WERI-Rb-1 (cell line): ENCODE measurements around the gene BAG3.
"Not testable (repeated sequence)": the region's sequence is repeated elsewhere in the genome, so short reads cannot be mapped to it uniquely, and the experiment has no call there.

Experiments
- DNase-seq: peaks from one replicate; pipeline ENCODE4 v3.0.0-alpha.2; 2020
- H3K27ac ChIP-seq: fragments of 250-450 bp; sonication (Bioruptor Pico); 2 replicates; pipeline ENCODE4 v1.5.1; 2020; ENCODE audit warnings: mild to moderate bottlenecking, moderate library complexity
- H3K27me3 ChIP-seq: fragments of 250-450 bp; sonication (Bioruptor Pico); 2 replicates; pipeline ENCODE4 v1.5.1; 2021; ENCODE audit warnings: mild to moderate bottlenecking, low read depth, moderate library complexity; ENCODE audit not compliant: insufficient read depth, severe bottlenecking
- H3K36me3 ChIP-seq: fragments of 250-450 bp; sonication (Bioruptor Pico); 2 replicates; pipeline ENCODE4 v1.5.1; 2020; ENCODE audit warnings: mild to moderate bottlenecking, moderate library complexity
- H3K4me3 ChIP-seq: 2 replicates; pipeline ENCODE4 v1.5.1; 2011; ENCODE audit warnings: low read depth, mild to moderate bottlenecking, control low read depth, low read length
- H3K9me3 ChIP-seq: fragments of 250-450 bp; sonication (Bioruptor Pico); 2 replicates; pipeline ENCODE4 v1.5.1; 2021; ENCODE audit warnings: mild to moderate bottlenecking, moderate library complexity; ENCODE audit not compliant: severe bottlenecking
- TF ChIP-seq, protein P1 (sequence below): IDR thresholded peaks from 2 replicates; pipeline ENCODE4 v1.5.1; 2011; ENCODE audit warnings: low read depth, mild to moderate bottlenecking, control low read depth, inconsistent platforms, low read length

BAG3 gene

DNA sequence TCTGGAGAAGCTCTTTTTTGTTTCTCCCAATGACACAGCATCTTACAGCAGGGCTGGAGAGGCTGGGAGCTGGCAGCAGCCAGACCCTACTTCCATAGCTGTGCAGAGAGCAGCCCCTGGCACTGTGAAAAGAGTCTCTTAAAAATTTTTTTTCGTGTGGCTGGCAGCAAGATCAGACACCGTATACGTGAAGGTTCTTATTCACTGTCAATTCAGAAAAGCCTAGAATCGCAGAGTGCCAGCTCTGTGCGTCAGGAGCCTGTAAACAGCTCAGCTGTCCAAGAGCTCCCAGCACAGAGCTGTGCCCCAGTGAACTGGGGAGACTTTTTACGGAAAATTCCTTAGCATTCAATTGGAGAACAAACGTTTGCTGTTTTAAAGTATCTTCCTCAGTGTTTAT is 6.5 kb downstream of the BAG3 start:
- Histone ChIP-seq H3K36me3 (no peaks in the 10 kb centered on the region), H3K9me3 (no peaks in the 10 kb centered on the region), H3K4me3 (no peak overlapping the region), H3K27ac (no peak overlapping the region), H3K27me3 (no peaks in the 10 kb centered on the region)
- TF ChIP-seq, protein P1, sequence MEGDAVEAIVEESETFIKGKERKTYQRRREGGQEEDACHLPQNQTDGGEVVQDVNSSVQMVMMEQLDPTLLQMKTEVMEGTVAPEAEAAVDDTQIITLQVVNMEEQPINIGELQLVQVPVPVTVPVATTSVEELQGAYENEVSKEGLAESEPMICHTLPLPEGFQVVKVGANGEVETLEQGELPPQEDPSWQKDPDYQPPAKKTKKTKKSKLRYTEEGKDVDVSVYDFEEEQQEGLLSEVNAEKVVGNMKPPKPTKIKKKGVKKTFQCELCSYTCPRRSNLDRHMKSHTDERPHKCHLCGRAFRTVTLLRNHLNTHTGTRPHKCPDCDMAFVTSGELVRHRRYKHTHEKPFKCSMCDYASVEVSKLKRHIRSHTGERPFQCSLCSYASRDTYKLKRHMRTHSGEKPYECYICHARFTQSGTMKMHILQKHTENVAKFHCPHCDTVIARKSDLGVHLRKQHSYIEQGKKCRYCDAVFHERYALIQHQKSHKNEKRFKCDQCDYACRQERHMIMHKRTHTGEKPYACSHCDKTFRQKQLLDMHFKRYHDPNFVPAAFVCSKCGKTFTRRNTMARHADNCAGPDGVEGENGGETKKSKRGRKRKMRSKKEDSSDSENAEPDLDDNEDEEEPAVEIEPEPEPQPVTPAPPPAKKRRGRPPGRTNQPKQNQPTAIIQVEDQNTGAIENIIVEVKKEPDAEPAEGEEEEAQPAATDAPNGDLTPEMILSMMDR = no peak
- DNase-seq = no peak

DNA sequence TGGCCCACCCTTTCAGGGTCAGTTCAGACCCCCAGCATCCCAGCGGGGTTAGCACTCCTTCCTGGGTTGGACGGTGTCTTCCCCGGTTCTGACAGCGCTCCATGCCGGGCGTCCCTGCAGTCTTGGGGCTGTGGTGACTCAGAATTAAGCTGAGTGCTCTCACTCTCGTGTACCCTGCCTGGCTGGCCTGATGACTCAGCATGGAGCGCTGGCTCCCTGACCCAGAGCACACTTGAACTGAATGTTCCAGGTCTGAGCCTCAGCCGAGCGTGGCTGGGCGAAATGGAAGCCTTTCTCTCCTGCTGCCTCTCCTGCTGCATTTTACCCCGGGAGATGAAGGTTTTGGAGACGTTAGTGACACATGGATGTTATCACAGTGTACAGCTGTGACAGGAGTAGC is 7.1 kb downstream of the BAG3 start:
- no peak for DNase-seq
- Histone ChIP-seq H3K36me3 (no peaks in the 10 kb centered on the region), H3K27ac (no peak overlapping the region)

DNA sequence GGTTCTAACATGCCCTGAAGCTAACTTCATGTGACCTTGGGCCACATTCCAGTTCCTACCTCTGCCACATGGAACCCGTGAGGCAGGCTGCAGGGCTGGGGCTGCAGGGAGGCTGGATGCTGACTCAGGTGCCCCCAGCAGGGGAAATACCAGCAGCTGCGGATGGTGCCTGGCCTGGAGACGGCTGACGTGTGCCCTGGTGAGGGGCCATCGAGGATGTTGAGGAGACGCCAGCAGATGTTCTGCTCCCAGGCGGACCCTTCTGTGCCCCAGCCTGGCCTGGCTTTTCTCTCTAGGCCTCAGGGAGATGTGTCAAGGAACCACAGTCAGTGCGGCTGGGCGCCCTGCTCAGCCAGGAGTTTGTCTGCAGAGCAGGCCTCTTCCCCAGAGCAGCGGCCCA is 8.8 kb downstream of the BAG3 start:
- Histone ChIP-seq H3K9me3 (no peaks in the 10 kb centered on the region), H3K4me3 (no peak overlapping the region), H3K27me3 (peaks cover 3% of the 10 kb centered on the region), H3K36me3 (no peaks in the 10 kb centered on the region), H3K27ac (no peak overlapping the region)
- no peak for DNase-seq
- TF ChIP-seq, protein P1 = no peak

More for the DNA sequence above, 7.1 kb downstream of the BAG3 start:
- Histone ChIP-seq H3K9me3 (no peaks in the 10 kb centered on the region), H3K27me3 (peaks cover under 1% of the 10 kb centered on the region), H3K4me3 (no peak overlapping the region)
- TF ChIP-seq, protein P1 = no peak

DNA sequence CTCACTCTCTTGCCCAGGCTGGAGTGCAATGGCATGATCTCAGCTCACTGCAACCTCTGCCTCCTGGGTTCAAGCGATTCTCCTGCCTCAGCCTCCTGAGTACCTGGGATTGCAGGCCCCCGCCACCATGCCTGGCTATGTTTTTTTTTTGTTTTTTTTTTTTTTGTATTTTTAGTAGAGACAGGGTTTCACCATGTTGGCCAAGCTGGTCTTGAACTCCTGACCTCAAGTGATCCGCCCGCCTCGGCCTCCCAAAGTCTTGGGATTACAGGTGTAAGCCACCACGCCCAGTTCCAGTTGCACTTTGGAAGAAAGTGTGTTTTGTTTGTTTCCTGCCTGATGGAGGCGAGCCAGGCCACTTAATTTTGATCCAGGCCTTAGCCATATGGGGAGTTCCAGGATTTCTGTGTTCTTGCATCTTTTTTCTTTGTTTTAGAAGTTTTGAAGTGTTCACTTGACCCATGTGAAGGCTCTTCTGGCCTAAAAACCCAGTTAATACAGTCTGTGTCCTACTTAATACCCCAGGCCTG is 11.0 kb downstream of the BAG3 start:
- H3K9me3 ChIP-seq, H3K27ac ChIP-seq, H3K4me3 ChIP-seq, H3K36me3 ChIP-seq, DNase-seq, H3K27me3 ChIP-seq: not testable (repeated sequence)

DNA sequence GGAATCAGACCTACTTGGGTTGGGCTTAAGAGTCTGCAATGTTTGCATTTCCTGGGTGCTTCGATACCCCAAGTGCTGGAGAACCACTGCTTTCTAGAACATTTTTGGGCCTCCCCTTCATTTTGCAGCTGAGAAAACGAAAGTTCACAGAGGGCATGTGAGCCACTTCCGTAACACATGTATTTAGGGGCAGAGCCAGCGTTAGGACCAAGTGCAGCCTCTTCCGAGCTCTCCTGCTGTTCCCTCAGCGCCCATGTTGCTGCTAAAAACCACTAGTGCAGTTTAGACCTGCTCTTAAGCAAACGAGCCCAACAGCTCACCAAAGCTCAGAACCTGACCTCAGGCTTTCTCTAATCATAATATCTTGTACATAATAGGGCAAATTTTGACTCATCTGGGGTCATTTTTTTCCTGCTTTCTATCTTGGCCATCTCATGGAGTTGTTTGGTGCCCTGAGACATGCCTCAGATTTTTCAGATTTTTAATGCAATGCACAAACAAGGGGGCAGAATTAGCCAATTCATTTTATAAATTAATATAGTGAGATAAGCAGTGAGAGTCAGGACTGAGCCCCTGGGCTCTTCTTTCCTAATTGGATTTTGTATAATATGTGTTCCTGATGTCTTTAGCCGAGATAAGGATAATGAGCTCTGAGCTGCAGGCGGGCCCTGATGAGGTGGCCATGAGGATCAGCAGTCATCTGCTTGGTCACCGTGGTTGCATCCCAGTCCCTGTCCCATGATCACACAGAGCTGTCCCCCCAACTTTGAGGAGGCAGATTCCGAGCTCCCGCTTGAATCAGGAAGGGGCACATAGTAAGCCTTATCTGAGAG is 12.9 kb downstream of the BAG3 start:
- no peaks in the 10 kb centered on the region for H3K9me3 ChIP-seq
- no peak overlapping the region for H3K27ac ChIP-seq
- peaks cover 3% of the 10 kb centered on the region for H3K27me3 ChIP-seq
- no peak overlapping the region for H3K4me3 ChIP-seq
- H3K36me3 ChIP-seq = no peaks in the 10 kb centered on the region
- DNase-seq = peak; percentile 69
- TF ChIP-seq, protein P1 = no peak

DNA sequence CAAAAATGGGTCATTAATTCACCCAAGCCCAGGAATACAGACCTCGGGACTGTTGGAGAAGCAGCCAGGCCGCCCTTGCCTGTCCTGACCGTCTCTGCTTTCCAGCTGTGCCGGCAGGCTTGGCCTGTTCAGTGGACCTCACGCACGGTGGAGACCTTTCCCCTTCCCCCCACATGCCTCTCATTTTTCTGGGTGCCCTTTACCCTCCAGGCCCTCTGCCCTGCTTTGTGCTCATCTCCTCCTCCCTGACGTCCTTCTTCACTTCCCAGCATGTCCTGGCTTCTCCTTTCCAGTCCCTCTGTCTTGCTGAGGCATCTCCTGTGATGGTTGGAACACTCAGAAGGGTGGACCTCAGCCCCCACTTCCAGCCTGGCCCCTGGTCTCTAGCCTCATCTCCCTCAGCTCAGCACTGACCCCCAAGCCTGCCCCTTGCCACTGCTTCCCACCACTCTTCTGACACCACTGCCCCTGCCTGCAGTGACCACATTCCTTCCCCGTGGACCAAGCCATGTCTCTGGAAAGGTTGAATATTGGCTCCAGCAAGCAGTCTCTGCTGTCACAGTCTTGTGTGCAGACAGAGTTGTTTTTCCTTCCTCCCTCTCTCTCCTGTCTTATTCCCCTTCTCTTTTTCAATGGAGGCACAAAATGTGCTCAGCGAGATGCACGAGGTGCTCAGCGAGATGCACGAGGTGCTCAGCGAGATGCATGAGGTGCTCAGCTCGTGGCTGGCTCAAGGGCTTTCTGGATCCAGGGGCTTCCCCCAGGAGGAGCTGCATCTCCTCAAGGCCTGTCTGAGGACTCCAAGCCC is 14.9 kb downstream of the BAG3 start:
- no peak overlapping the region for H3K27ac ChIP-seq
- TF ChIP-seq, protein P1 = no peak
- no peak for DNase-seq

More for the DNA sequence above, 14.9 kb downstream of the BAG3 start:
- no peak overlapping the region for H3K4me3 ChIP-seq
- H3K27me3 ChIP-seq = peaks cover 3% of the 10 kb centered on the region
- no peaks in the 10 kb centered on the region for H3K36me3 ChIP-seq
- no peaks in the 10 kb centered on the region for H3K9me3 ChIP-seq
